DMS153 (cell line): Measurements from ENCODE around the gene SRCAP.

Source experiments
- DNase-seq: peaks from one replicate; lab custom pipeline; 2025; lab: John Stamatoyannopoulos, UW

The SRCAP gene

GRCh38 chr16:30736995-30737793 is 38.2 kb downstream of the SRCAP start:
- DNase-seq: no peak

- no peak for DNase-seq
These were observed 39.0 kb downstream of the SRCAP start for GRCh38 chr16:30737794-30738648.

GRCh38 chr16:30738984-30739951 is 40.3 kb downstream of the SRCAP start:
- DNase-seq: no peak

GRCh38 chr16:30740364-30741251 is 41.6 kb downstream of the SRCAP start:
- peak; percentile 77 for DNase-seq

- DNase-seq: peak; percentile 85
These were observed 42.5 kb downstream of the SRCAP start for GRCh38 chr16:30741461-30741914.

- no peak for DNase-seq
These were observed 44.7 kb downstream of the SRCAP start for GRCh38 chr16:30743716-30744115.

GRCh38 chr16:30744183-30744582 is 45.2 kb downstream of the SRCAP start:
- no peak for DNase-seq

- no peak for DNase-seq
These were observed 46.1 kb downstream of the SRCAP start for GRCh38 chr16:30745082-30745481.

- DNase-seq: no peak
These were observed 47.7 kb downstream of the SRCAP start for GRCh38 chr16:30746638-30747175.

- peak; percentile 6 for DNase-seq
These were observed 48.4 kb downstream of the SRCAP start for GRCh38 chr16:30747331-30747730.

GRCh38 chr16:30747799-30748633 is 49.0 kb downstream of the SRCAP start, which contains the start of gene PHKG2:
TSS of gene PHKG2 (plus strand) at chr16:30748425. CDS start at chr16:30748821, 396 bp downstream.
- peak; percentile 98 for DNase-seq

GRCh38 chr16:30748634-30749445 is 49.9 kb downstream of the SRCAP start:
- DNase-seq: no peak

- DNase-seq: no peak
These were observed 51.2 kb downstream of the SRCAP start for GRCh38 chr16:30750201-30750600.

- no peak for DNase-seq
These were observed 52.0 kb downstream of the SRCAP start for GRCh38 chr16:30750876-30751465.

- DNase-seq: no peak
These were observed 54.6 kb downstream of the SRCAP start for GRCh38 chr16:30753596-30753995.

- DNase-seq: no peak
These were observed 57.2 kb downstream of the SRCAP start for GRCh38 chr16:30755955-30756780.

GRCh38 chr16:30756781-30757100 is 57.8 kb downstream of the SRCAP start:
- DNase-seq: no peak
